T-helper 17 cell (primary cell): ENCODE results near the gene ELOVL7. TPM values are rescaled to one million over a fixed set of nuclear protein-coding genes. Genes with fewer than 3 reads are reported as not detected.
"Not testable (repeated sequence)": the region's sequence is repeated elsewhere in the genome, so short reads cannot be mapped to it uniquely, and the experiment has no call there.

ENCODE experiments used
- ATAC-seq: fragments of 150-1000 bp; cut with Tn5 transposase; 2 replicates; pipeline ENCODE4 v1.10.0; 2021; ENCODE audit warnings: mild to moderate bottlenecking, moderate library complexity
- DNase-seq, 3 donors: peaks; one replicate each; pipeline versions ENCODE4 v3.0.0 to v3.0.0-alpha.2; 2020 to 2021
- H3K9me3 ChIP-seq: one replicate; pipeline ENCODE4 v1.7.0; 2013; ENCODE audit warnings: low read length, mild to moderate bottlenecking; ENCODE audit not compliant: control insufficient read depth, poor library complexity, severe bottlenecking
- H3K27ac Mint-ChIP-seq: one replicate; pipeline ENCODE4 v1.8.0; 2022; ENCODE audit warnings: mild to moderate bottlenecking, moderate library complexity, mixed read lengths
- H3K27me3 Mint-ChIP-seq: one replicate; pipeline ENCODE4 v1.8.0; 2022; ENCODE audit warnings: mixed read lengths
- H3K36me3 Mint-ChIP-seq: one replicate; pipeline ENCODE4 v1.8.0; 2022; ENCODE audit warnings: low read depth, mixed read lengths
- H3K4me1 Mint-ChIP-seq: one replicate; pipeline ENCODE4 v1.8.0; 2022; ENCODE audit warnings: mild to moderate bottlenecking, mixed read lengths
- H3K4me3 Mint-ChIP-seq: one replicate; pipeline ENCODE4 v1.8.0; 2022; ENCODE audit warnings: mild to moderate bottlenecking, moderate library complexity, mixed read lengths
- total RNA-seq, 4 donors: library from RNA in 2 of 4; stranded (reverse) in 2 of 4; gene quantifications; one replicate each; pipeline ENCODE4 v1.2.3 and lab custom pipeline; 2022 to 2026

Gene ELOVL7
- total RNA-seq = 10 to 100 TPM in 1 of 2 donors, 1 to 10 TPM in 1; 2.0 to 40.1 TPM
- 0 to 0.15 reads per million in 2 donors for total RNA-seq (lab: John Stamatoyannopoulos, UW)

DNA sequence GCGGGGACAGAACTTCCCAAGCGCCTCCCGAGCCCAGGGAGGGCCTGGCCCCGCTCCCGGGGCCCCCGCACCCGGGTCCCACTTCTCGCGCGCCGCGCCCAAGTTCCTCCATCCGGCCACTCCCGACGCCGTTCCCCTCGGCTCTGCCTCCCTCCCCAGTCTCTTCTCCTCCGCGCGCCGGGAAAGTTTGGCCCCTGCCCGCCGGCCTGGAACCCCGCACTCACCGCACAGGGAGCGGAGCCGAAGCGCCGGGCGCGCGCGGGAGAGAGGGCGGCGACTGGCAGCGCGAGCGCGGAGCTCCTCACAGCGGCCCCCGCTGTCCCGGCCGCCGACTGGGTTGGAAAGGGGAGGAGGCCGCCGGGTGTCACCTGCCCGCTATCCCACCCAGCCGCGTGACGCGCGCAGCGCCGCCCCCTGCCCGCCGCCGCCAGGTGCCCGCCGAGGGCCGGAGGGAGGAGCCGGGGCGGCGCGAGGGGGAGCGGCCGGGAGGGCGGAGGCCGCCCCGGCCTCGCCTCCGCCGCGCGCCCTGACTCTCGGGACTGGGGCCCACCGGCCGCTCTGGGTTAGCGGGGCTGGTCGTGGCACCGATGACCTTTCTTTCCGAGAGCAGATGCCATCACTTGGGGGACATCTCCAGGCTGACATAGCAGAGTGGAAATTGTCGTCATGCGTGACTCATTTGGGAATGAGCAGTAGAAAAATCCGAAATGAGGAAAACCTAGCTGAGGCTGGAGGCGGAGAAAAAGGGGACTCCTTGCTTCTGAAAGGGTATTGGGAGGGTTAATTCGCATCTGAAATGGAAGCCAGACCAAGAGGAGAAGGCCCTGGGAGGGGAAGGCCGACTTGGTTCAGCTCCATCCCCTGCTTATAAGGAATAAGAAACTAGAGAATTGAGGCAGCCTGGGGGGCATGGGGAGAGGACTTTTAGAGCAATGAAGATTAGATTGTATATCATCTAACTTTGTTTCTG is at the start of gene ELOVL7:
ELOVL7 (minus strand) TSS at position 334 of the 970 bp plus-strand sequence. CDS start 56,872 bp downstream, outside the sequence.
- ATAC-seq = peak; percentile 78
- no peaks in the 10 kb centered on the region for H3K36me3 Mint-ChIP-seq
- H3K4me3 Mint-ChIP-seq = peak within 1 kb of the TSS; percentile 87
- H3K9me3 ChIP-seq = no peaks in the 10 kb centered on the region
- peak in 1 of 3 donors; percentile 12 for DNase-seq
- no peak within 1 kb of the TSS for H3K27ac Mint-ChIP-seq
- peaks cover 61% of the 10 kb centered on the region for H3K27me3 Mint-ChIP-seq
- peaks cover 4% of the 10 kb centered on the region for H3K4me1 Mint-ChIP-seq

DNA sequence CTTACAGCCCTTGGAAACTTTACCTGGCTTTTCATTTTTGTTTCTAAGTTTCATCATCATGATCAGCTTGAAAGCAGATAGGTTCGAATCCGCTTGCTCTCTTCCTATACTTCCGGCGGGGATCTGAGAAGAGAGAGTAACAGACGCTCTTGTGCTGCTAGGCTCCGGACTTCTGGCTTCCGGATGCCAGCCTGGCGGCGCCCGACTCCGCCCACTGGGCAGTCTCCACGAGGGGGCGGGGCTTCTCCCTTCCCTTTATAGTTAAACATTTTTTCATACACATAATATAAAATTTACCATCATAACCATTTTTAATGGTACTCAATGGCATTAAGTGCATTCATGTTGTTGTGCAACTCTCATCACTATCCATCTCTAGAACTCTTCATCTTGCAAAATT is 49.5 kb upstream of the ELOVL7 start:
- H3K9me3 ChIP-seq = no peaks in the 10 kb centered on the region
- no peak overlapping the region for H3K4me3 Mint-ChIP-seq
- H3K27me3 Mint-ChIP-seq = no peaks in the 10 kb centered on the region
- ATAC-seq (no peak), DNase-seq (no peak)
- H3K27ac Mint-ChIP-seq = no peak overlapping the region
- H3K36me3 Mint-ChIP-seq = peaks cover 6% of the 10 kb centered on the region
- no peaks in the 10 kb centered on the region for H3K4me1 Mint-ChIP-seq

DNA sequence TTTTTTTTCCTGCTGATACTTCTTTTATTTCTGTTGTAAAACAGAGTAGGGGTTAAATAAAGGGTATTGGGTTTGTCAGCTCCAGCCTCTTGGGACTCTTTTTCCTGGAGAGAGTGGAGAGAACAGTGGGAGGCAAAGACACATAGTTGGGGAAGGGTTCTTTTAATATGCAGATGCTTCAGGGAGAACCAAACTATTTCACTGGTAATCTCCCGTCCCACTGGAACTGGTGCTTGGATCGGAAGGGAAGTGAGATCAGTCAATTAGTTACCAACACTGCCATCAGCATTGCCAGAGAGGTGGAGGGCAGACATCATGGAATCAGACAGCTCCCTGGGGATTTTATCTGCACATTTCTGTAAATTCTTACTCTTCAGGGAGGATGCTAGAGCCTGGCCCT is 47.6 kb upstream of the ELOVL7 start:
- Mint-ChIP-seq H3K4me1 (no peaks in the 10 kb centered on the region), H3K27ac (no peak overlapping the region), H3K27me3 (no peaks in the 10 kb centered on the region), H3K36me3 (peaks cover 8% of the 10 kb centered on the region), H3K4me3 (no peak overlapping the region)
- ATAC-seq (no peak), DNase-seq (no peak)
- H3K9me3 ChIP-seq = no peaks in the 10 kb centered on the region

DNA sequence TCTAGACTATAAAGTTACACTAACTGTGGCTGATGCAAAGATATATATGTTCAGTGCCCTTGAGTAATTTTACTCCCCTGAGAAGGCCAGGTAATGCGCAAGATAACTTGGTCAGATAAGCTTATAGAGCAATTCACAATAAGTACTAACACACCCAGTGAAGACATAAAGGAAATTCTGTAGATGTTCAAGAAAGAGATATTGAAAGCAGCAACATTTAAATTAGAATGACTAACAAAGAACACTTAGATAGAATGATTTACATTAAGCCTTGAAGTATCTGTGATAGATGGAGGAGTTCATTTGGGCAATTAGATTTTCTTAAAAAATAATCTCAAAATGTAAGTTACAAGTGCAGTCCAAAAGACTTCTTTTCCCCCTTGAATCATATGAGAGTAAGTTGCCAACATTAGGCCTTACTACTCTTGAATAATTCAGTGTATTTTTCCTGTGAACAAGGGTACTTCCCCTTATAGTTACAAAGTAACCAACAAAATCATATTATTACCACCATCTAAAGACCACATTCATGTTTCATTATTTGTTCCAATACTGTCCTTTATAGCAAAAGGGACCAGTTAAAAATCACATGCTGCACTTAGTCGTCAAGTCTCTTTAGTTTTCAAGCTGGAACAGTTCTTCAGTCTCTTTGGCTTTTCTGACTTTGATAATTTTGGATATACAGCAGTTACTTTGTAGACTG is 44.4 kb upstream of the ELOVL7 start:
- H3K9me3 ChIP-seq = no peaks in the 10 kb centered on the region
- no peak for DNase-seq
- no peaks in the 10 kb centered on the region for H3K4me1 Mint-ChIP-seq
- H3K27ac Mint-ChIP-seq = no peak overlapping the region
- H3K4me3 Mint-ChIP-seq = no peak overlapping the region
- no peaks in the 10 kb centered on the region for H3K27me3 Mint-ChIP-seq
- ATAC-seq = no peak
- peaks cover 8% of the 10 kb centered on the region for H3K36me3 Mint-ChIP-seq

DNA sequence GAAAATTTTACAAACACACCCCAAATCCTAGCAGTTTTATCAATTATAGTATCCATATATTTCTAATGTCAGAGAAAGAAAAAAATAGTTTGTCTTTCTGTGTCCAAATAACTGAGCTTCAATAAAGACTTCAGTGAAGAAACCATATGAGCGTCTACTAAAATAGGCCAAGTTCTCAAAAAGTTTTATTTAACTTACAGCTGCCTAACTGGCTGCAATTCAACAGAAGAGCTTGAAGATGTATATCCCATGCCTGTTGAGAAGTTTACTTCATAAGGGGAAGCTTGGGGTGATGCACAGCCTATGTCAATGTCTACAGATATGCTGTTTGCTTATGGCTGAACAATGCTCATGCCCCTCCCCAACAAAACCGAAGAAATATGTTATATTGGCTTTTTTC is 43.7 kb upstream of the ELOVL7 start:
- no peak for DNase-seq
- H3K4me3 Mint-ChIP-seq = no peak overlapping the region
- H3K4me1 Mint-ChIP-seq = no peaks in the 10 kb centered on the region
- H3K27ac Mint-ChIP-seq = no peak overlapping the region
- no peak for ATAC-seq
- H3K36me3 Mint-ChIP-seq = peaks cover 2% of the 10 kb centered on the region
- H3K27me3 Mint-ChIP-seq = no peaks in the 10 kb centered on the region
- no peaks in the 10 kb centered on the region for H3K9me3 ChIP-seq

DNA sequence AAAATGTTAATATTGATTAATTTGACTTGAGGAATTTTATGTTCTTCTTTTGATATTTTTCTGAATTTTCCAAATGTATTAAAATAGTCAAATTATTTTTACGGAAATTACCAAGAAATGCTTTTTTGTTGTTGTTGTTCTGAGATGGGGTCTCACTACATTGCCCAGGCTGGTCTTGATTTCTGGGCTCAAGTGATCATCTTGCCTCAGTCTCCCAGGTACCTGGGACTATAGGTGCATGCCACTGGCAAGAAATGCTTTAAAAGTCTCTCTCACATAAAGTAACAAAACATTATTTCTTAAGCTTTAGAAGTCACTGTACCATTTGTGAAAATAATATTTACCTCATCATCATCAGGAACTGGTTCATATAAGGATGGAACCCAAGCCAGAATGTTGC is 43.0 kb upstream of the ELOVL7 start:
- no peak for DNase-seq
- peaks cover 2% of the 10 kb centered on the region for H3K36me3 Mint-ChIP-seq
- no peaks in the 10 kb centered on the region for H3K27me3 Mint-ChIP-seq
- no peak for ATAC-seq
- no peak overlapping the region for H3K27ac Mint-ChIP-seq
- no peaks in the 10 kb centered on the region for H3K4me1 Mint-ChIP-seq
- no peaks in the 10 kb centered on the region for H3K9me3 ChIP-seq
- H3K4me3 Mint-ChIP-seq = no peak overlapping the region

DNA sequence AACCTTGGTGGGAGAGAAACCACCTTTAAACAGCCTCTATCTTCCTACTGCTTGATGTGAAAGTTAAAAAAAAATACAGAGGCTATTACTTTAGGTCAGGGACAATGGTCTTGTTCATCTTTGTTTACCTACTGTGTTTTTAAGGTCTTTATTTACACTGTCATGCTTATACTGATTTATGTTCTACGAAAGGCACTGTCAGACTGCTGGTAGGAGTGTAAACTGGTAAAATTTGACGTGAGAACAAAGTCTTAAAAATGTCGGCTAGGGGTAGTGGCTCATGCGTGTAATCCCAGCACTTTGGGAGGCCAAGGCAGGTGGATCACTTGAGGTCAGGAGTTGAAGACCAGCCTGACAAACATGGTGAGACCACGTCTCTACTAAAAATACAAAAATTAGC is 42.1 kb upstream of the ELOVL7 start:
- Mint-ChIP-seq H3K4me1 (no peaks in the 10 kb centered on the region), H3K36me3 (peaks cover 2% of the 10 kb centered on the region), H3K27me3 (no peaks in the 10 kb centered on the region), H3K27ac (no peak overlapping the region), H3K4me3 (no peak overlapping the region)
- DNase-seq = no peak
- ATAC-seq = no peak
- no peaks in the 10 kb centered on the region for H3K9me3 ChIP-seq

DNA sequence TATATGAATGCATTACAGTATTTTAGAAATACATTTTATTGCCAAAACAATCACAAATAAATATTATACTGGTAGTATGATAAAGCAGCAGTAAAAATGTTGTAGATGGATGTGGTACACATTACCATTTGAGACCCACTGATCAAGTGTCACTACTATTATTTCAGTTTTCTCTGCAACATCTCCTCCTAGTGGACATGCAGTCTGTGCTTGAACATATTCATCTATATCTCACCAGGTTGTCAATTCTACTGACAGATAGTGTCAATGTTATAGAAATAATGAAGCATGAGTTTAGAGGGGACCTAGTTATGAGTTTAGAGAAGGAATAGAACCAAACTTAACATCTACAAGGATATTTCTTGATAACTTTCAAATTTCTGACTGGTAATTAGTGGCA is 39.2 kb upstream of the ELOVL7 start:
- H3K4me3 Mint-ChIP-seq = no peak overlapping the region
- peaks cover 2% of the 10 kb centered on the region for H3K36me3 Mint-ChIP-seq
- no peaks in the 10 kb centered on the region for H3K27me3 Mint-ChIP-seq
- no peak for ATAC-seq
- no peak for DNase-seq
- no peak overlapping the region for H3K27ac Mint-ChIP-seq
- H3K9me3 ChIP-seq = no peaks in the 10 kb centered on the region
- H3K4me1 Mint-ChIP-seq = no peaks in the 10 kb centered on the region

DNA sequence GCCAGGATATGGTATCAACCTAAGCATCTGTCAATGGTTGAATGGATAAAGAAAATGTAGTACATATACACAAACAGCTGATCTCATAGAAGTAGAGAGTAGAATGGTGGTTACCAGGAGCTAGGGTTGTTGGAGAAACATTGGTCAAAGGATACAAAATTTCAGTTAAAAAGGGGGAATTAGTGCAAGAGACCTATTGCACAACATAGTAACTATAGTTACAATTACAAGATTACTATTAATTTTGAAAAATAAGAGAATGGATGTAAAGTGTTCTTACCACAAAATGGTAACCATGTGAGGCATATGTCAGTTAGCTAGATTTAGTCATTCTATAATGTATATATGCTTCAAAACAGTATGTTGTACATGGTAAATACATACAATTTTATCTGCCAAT is 28.8 kb upstream of the ELOVL7 start:
- Mint-ChIP-seq H3K27ac (no peak overlapping the region), H3K4me3 (no peak overlapping the region), H3K27me3 (no peaks in the 10 kb centered on the region), H3K4me1 (no peaks in the 10 kb centered on the region), H3K36me3 (peaks cover 4% of the 10 kb centered on the region)
- no peaks in the 10 kb centered on the region for H3K9me3 ChIP-seq
- ATAC-seq (no peak), DNase-seq (no peak)

DNA sequence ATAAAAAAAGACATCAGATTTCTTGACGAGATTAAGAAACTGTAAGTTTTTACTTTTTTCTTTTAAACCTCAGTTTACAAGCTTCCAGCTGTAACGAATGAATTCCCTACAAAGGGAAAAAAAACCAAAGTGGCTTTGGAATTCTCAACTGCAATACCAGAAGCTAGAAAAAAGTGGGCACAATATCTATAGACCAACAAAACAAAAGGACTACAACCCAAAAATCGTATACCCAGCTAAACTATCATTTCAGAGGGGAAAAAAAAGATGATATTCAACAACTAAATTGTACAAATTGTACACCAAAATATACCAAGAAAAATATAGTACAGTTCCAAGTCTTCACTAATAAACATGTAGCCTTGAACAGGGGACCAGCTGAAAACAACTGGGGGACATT is 26.8 kb upstream of the ELOVL7 start:
- Mint-ChIP-seq H3K4me3 (no peak overlapping the region), H3K36me3 (peaks cover 4% of the 10 kb centered on the region), H3K4me1 (no peaks in the 10 kb centered on the region), H3K27ac (no peak overlapping the region), H3K27me3 (no peaks in the 10 kb centered on the region)
- ATAC-seq (no peak), DNase-seq (no peak)
- no peaks in the 10 kb centered on the region for H3K9me3 ChIP-seq

DNA sequence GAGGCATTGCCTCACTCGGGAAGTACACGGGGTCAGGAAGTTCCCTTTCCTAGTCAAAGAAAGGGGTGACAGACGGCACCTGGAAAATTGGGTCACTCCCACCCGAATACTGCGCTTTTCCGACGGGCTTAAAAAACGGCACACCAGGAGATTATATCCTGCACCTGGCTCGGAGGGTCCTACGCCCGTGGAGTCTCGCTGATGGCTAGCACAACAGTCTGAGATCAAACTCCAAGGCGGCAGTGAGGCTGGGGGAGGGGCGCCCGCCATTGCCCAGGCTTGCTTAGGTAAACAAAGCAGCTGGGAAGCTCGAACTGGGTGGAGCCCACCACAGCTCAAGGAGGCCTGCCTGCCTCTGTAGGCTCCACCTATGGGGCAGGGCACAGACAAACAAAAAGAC is 16.5 kb upstream of the ELOVL7 start:
- not testable (repeated sequence) for DNase-seq, H3K9me3 ChIP-seq, H3K4me3 Mint-ChIP-seq, ATAC-seq, H3K27ac Mint-ChIP-seq, H3K36me3 Mint-ChIP-seq, H3K4me1 Mint-ChIP-seq, H3K27me3 Mint-ChIP-seq

DNA sequence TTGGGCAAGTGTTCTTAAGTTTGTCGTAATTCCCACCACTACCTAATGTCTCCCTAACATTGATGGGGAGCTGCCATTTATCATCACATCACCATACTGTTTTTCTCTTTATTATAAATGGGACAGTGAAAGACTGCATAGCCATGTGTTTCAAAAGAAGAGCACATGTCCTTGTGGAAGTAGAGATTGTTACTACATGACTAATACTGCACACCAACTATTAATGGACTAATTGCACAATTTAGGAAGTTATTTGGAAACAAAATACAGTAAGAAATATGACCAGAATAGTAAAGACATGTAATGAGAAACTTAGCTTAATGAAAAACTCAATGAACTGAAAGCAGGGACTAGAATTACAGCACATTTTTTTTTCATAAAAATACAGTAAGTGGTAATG is 12.0 kb upstream of the ELOVL7 start:
- H3K36me3 Mint-ChIP-seq = no peaks in the 10 kb centered on the region
- H3K4me1 Mint-ChIP-seq = no peaks in the 10 kb centered on the region
- DNase-seq (no peak), ATAC-seq (no peak)
- no peak overlapping the region for H3K27ac Mint-ChIP-seq
- H3K9me3 ChIP-seq = no peaks in the 10 kb centered on the region
- H3K27me3 Mint-ChIP-seq = no peaks in the 10 kb centered on the region
- no peak overlapping the region for H3K4me3 Mint-ChIP-seq

DNA sequence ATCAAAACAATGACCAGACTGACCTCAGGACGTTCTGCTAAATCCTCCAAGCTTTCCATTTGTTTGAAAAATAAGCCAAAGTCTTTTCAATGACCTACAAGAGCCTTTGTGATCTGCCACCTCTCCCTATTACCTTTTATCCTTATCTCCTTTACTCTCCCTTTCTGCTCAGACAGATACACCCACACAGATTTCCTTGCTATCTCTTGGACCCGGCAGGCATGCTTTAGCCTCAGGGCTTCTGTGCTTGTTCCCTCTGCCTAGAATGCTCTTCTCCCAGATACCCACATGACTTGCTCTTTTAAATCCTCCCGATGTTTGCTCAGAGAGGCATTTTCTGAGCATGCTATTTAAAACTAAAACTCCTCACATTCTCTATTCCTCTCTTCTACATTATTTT is 8.9 kb upstream of the ELOVL7 start:
- H3K36me3 Mint-ChIP-seq = no peaks in the 10 kb centered on the region
- no peak overlapping the region for H3K4me3 Mint-ChIP-seq
- no peaks in the 10 kb centered on the region for H3K9me3 ChIP-seq
- H3K27ac Mint-ChIP-seq = no peak overlapping the region
- no peaks in the 10 kb centered on the region for H3K27me3 Mint-ChIP-seq
- ATAC-seq (no peak), DNase-seq (no peak)
- H3K4me1 Mint-ChIP-seq = no peaks in the 10 kb centered on the region
